Nephron (organoid): ENCODE measurements around the gene SMARCAD1.
"Not testable (repeated sequence)": the region's sequence is repeated elsewhere in the genome, so short reads cannot be mapped to it uniquely, and the experiment has no call there.

Source experiments
- H3K27ac Mint-ChIP-seq, 3 experiments: 2 replicates each; pipeline ENCODE4 v1.8.0; 2020; ENCODE audit warnings: mixed read lengths in 3 of 3, mild to moderate bottlenecking in 2 of 3, moderate library complexity in 1 of 3
- H3K27me3 Mint-ChIP-seq: 2 replicates; pipeline ENCODE4 v1.8.0; 2021; ENCODE audit warnings: low read depth, mild to moderate bottlenecking, moderate library complexity, mixed read lengths
- H3K36me3 Mint-ChIP-seq: 2 replicates; pipeline ENCODE4 v1.8.0; 2020; ENCODE audit warnings: low read depth, mixed read lengths
- H3K4me1 Mint-ChIP-seq: 2 replicates; pipeline ENCODE4 v1.8.0; 2020; ENCODE audit warnings: mixed read lengths
- H3K4me3 Mint-ChIP-seq, 3 experiments: 2 replicates each; pipeline ENCODE4 v1.8.0; 2020; ENCODE audit warnings: mild to moderate bottlenecking in 3 of 3, mixed read lengths in 3 of 3, moderate library complexity in 2 of 3
- H3K9me3 Mint-ChIP-seq: 2 replicates; pipeline ENCODE4 v1.8.0; 2020; ENCODE audit warnings: mixed read lengths
- TF ChIP-seq, protein P1 (sequence below), 3 experiments: fragments of 200-600 bp; sonication (generic); IDR thresholded peaks; one replicate each; pipeline ENCODE4 v1.5.0; 2021; ENCODE audit warnings: antibody characterized with exemption in 3 of 3; ENCODE audit not compliant: unreplicated experiment in 3 of 3

The SMARCAD1 gene

DNA sequence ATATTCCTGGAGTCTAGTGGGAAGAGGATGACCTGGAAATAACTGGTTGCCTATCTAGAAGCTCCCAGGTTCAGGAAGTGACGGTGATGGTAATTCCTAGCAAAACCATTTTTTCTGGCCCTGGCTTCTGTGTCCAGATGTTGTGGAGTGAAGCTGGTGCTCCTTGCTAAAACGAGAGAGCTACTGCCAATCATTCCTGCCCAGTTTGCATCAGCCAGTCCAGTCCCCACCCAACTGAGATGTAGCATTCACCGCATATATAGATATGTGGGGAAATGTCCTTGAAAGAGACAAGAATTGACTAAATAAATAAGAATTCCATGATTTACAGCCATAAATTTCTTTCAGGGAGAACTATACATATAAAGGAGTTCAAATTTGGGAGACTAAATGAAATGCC is 128.6 kb downstream of the SMARCAD1 start:
- TF ChIP-seq, protein P1, sequence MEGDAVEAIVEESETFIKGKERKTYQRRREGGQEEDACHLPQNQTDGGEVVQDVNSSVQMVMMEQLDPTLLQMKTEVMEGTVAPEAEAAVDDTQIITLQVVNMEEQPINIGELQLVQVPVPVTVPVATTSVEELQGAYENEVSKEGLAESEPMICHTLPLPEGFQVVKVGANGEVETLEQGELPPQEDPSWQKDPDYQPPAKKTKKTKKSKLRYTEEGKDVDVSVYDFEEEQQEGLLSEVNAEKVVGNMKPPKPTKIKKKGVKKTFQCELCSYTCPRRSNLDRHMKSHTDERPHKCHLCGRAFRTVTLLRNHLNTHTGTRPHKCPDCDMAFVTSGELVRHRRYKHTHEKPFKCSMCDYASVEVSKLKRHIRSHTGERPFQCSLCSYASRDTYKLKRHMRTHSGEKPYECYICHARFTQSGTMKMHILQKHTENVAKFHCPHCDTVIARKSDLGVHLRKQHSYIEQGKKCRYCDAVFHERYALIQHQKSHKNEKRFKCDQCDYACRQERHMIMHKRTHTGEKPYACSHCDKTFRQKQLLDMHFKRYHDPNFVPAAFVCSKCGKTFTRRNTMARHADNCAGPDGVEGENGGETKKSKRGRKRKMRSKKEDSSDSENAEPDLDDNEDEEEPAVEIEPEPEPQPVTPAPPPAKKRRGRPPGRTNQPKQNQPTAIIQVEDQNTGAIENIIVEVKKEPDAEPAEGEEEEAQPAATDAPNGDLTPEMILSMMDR (IDR thresholded peaks at IDR 0.05; ENCODE audit: unreplicated experiment in 3 of 3) = no peak
- Mint-ChIP-seq H3K4me3 (no peak overlapping the region), H3K27me3 (peaks cover 3% of the 10 kb centered on the region), H3K36me3 (no peaks in the 10 kb centered on the region), H3K9me3 (no peaks in the 10 kb centered on the region), H3K27ac (no peak overlapping the region), H3K4me1 (peaks cover 11% of the 10 kb centered on the region)

DNA sequence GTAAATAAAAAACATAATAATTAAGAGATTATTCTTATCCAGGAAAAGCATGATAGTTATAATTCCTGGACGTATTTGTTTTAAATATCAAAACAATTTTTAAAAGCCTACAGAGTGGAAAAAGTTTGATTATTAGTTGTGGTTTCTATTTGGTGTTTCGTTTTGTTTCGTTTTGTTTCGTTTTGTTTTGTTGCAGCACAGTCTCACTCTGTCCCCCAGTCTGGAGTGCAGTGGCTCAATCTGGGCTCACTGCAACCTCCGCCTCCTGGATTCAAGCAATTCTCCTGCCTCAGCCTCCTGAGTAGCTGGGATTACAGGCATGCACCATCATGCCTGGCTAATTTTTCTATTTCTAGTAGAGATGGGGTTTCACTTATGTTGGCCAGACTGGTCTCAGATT is 129.1 kb downstream of the SMARCAD1 start:
- not testable (repeated sequence) for H3K27ac Mint-ChIP-seq, H3K9me3 Mint-ChIP-seq, H3K36me3 Mint-ChIP-seq, H3K27me3 Mint-ChIP-seq, H3K4me3 Mint-ChIP-seq
- peaks cover 15% of the 10 kb centered on the region for H3K4me1 Mint-ChIP-seq

DNA sequence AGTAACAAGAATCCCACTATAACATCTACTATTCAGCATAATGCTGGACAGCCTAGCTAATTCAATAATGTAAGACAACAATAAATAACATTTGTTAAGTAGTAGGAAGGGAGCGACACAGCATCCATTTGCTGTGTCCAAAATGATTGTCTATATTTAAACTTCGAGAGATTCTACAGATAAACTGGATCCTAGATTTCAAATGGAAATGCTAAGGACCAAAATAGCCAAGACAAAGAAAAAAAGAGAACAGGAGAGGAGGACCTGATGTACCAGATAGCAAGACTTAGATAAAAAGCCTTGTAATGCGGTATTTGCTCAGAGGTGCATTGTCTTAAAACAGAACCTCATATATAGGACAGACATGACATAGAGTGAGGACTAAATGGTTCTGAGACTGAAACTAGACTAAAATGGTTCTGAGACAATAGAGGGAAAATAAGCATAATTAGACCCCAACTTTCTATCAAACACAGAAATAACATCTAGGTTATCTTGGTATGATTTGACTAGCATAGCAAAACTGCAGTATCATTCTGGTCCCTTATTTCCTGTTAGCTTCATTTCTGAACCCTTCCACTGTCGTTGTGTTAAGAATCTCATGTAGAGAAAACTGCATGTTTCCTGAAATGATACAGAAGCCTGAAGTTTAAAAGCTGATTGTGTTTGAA is 131.2 kb downstream of the SMARCAD1 start:
- H3K27me3 Mint-ChIP-seq = peaks cover 3% of the 10 kb centered on the region
- H3K4me1 Mint-ChIP-seq = peaks cover 15% of the 10 kb centered on the region
- no peaks in the 10 kb centered on the region for H3K36me3 Mint-ChIP-seq
- H3K9me3 Mint-ChIP-seq = no peaks in the 10 kb centered on the region
- TF ChIP-seq, protein P1 (IDR thresholded peaks at IDR 0.05; ENCODE audit: unreplicated experiment in 3 of 3) = no peak
- no peak overlapping the region for H3K27ac Mint-ChIP-seq
- no peak overlapping the region for H3K4me3 Mint-ChIP-seq

DNA sequence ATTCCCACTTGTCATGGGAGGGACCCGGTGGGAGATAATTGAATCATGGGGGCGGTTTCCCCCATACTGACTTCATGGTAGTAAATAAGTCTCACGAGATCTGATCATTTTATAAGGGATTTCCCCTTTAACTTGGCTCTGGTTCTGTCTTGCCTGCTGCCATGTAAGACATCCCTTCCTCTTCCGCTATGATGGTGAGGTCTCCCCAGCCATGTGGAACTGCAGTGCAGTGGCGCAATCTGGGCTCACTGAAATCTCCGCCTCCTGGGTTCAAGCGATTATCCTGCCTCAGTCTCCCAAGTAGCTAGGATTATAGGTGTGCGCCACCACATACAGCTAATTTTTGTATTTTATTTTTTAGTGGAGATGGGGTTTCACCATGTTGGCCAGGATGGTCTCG is 132.1 kb downstream of the SMARCAD1 start:
- peaks cover 9% of the 10 kb centered on the region for H3K4me1 Mint-ChIP-seq
- TF ChIP-seq, protein P1 (IDR thresholded peaks at IDR 0.05; ENCODE audit: unreplicated experiment in 3 of 3) = no peak
- H3K36me3 Mint-ChIP-seq = no peaks in the 10 kb centered on the region
- H3K27me3 Mint-ChIP-seq = peaks cover 7% of the 10 kb centered on the region
- no peaks in the 10 kb centered on the region for H3K9me3 Mint-ChIP-seq
- no peak overlapping the region for H3K27ac Mint-ChIP-seq
- no peak overlapping the region for H3K4me3 Mint-ChIP-seq
